GM18498 (cell line): Measurements from ENCODE around the gene GPC5.

ENCODE experiments used
- ATAC-seq: cut with Tn5 transposase; IDR thresholded peaks from one replicate; pipeline ENCODE4 v1.9.1; 2021; ENCODE audit warnings: mild to moderate bottlenecking, moderate library complexity; ENCODE audit not compliant: unreplicated experiment

Gene GPC5

GRCh38 chr13:91702411-91702810, 304.0 kb downstream of the GPC5 start:
- ATAC-seq = no peak

- ATAC-seq = no peak
These were observed 306.0 kb downstream of the GPC5 start for GRCh38 chr13:91704398-91704797.

- no peak for ATAC-seq
These were observed 310.1 kb downstream of the GPC5 start for GRCh38 chr13:91708558-91708957.

GRCh38 chr13:91709180-91709579, 310.8 kb downstream of the GPC5 start:
- no peak for ATAC-seq

- no peak for ATAC-seq
These were observed 312.3 kb downstream of the GPC5 start for GRCh38 chr13:91710733-91711132.

GRCh38 chr13:91714855-91715254, 316.4 kb downstream of the GPC5 start:
- no peak for ATAC-seq

- no peak for ATAC-seq
These were observed 318.1 kb downstream of the GPC5 start for GRCh38 chr13:91716436-91717065.

- ATAC-seq = no peak
These were observed 320.6 kb downstream of the GPC5 start for GRCh38 chr13:91719033-91719432.

- no peak for ATAC-seq
These were observed 323.0 kb downstream of the GPC5 start for GRCh38 chr13:91721413-91721812.

- no peak for ATAC-seq
These were observed 324.0 kb downstream of the GPC5 start for GRCh38 chr13:91722267-91722884.

- no peak for ATAC-seq
These were observed 326.2 kb downstream of the GPC5 start for GRCh38 chr13:91724591-91724990.

- ATAC-seq = no peak
These were observed 327.2 kb downstream of the GPC5 start for GRCh38 chr13:91725646-91726045.

- ATAC-seq = no peak
These were observed 328.2 kb downstream of the GPC5 start for GRCh38 chr13:91726671-91727070.

GRCh38 chr13:91729859-91730258, 331.4 kb downstream of the GPC5 start:
- ATAC-seq = no peak

GRCh38 chr13:91739751-91740150, 341.3 kb downstream of the GPC5 start:
- no peak for ATAC-seq

- no peak for ATAC-seq
These were observed 342.3 kb downstream of the GPC5 start for GRCh38 chr13:91740756-91741155.

GRCh38 chr13:91741925-91742324, 343.5 kb downstream of the GPC5 start:
- ATAC-seq = no peak

- no peak for ATAC-seq
These were observed 345.9 kb downstream of the GPC5 start for GRCh38 chr13:91744284-91744683.

- no peak for ATAC-seq
These were observed 347.5 kb downstream of the GPC5 start for GRCh38 chr13:91745967-91746366.

GRCh38 chr13:91747186-91747585, 348.8 kb downstream of the GPC5 start:
- no peak for ATAC-seq

GRCh38 chr13:91748416-91749089, 350.1 kb downstream of the GPC5 start:
- ATAC-seq = no peak

- ATAC-seq = no peak
These were observed 360.3 kb downstream of the GPC5 start for GRCh38 chr13:91758724-91759123.
